Forelimb muscle (tissue), 1 donor: ENCODE data around the gene PLAAT2. TPM values are rescaled to one million over a fixed set of nuclear protein-coding genes. Genes with fewer than 3 reads are reported as not detected.
"Not testable (repeated sequence)": the region's sequence is repeated elsewhere in the genome, so short reads cannot be mapped to it uniquely, and the experiment has no call there.

ENCODE experiments used
- DNase-seq: peaks from one replicate; pipeline ENCODE4 v3.0.0-alpha.2; 2013; ENCODE audit warnings: low read depth
- polyA plus RNA-seq: library from polyadenylated mRNA; unstranded; fragments of 120-200 nt; gene quantifications from one replicate; pipeline ENCODE4 v1.2.1, GENCODE V29; 2013; ENCODE audit not compliant: insufficient read length

The PLAAT2 gene
- polyA plus RNA-seq, 1 donor, result not detected

- not testable (repeated sequence) for DNase-seq
These were observed 15.7 kb upstream of the PLAAT2 start for GRCh38 chr11:63578882-63579281.

DNA sequence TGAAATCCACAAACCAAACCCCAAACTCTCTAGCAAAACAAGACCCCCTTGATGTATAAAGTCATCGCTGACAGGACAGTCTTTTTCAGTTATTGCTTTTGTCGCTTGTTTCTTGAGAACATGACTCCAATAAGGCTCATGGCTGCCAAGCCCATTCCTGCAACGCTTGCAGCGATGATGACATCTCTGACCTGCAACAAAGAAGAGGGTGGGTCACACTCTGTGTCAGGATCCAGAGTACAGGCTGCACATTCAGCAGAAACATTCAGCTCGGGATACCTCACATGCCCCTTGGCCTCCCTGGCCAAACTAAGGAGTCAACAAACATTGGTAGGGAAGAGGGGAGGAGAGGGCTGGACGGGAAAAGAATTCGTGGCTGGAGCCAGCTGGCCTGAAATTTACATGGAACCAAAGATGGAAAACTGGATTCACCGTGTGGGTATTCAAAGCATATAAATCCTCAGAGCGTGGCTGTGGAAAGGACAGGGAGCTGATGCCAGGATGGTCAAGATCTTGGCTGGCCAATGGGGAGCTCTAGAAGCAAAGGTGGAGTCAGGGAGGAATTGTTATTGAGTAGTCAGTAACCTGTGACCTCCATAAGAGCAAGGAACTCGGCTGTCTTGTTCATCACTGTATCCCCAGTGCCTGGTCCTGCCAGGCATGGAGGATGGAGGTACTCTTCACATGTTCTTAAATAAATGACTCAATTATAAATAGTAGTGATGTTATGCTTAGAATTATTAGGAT is 11.8 kb upstream of the PLAAT2 start:
- no peak for DNase-seq

GRCh38 chr11:63573881-63574855 is 11.0 kb upstream of the PLAAT2 start:
- peak; percentile 56 for DNase-seq

GRCh38 chr11:63572026-63572688 is 9.0 kb upstream of the PLAAT2 start:
- DNase-seq, result no peak

- no peak for DNase-seq
These were observed 6.4 kb upstream of the PLAAT2 start for GRCh38 chr11:63569570-63569969.

DNA sequence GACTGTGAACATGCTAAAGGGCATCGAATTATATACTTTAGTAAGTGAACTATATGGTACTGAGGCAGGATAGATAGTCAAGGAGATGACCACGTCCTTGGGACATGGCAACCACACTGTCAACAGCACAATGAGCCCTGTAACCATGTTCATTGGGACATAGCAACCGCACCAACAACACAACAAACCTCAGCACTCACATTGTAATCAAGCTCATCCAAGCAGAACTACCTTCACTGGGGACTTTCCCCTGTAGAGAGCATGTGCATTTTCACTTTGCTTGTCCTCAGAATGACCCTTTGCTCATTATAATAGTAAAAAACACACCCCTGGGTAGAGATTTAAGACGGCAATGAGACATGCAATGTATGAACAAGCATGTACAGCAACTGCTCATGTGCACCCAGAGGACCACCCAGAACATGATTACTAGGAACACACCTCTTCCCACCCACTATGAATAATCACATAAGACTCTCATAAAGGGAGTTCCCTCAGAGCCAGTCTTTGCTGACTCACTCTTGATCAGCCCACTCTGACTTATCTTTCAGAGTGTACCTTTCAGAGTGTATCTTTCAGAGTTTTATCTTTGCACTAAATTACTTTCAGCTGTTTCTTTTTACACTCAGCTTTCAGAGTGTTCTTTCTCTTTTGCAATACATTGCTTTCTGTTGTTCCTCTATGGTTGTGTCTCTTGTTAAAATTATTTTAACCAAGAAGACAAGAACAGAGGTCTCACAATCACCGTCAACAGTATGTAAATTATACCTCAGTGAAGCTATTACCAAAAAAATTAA is 4.1 kb upstream of the PLAAT2 start:
- DNase-seq, result peak; percentile 28

GRCh38 chr11:63564784-63565350 is 1.7 kb upstream of the PLAAT2 start:
- DNase-seq, result no peak

DNA sequence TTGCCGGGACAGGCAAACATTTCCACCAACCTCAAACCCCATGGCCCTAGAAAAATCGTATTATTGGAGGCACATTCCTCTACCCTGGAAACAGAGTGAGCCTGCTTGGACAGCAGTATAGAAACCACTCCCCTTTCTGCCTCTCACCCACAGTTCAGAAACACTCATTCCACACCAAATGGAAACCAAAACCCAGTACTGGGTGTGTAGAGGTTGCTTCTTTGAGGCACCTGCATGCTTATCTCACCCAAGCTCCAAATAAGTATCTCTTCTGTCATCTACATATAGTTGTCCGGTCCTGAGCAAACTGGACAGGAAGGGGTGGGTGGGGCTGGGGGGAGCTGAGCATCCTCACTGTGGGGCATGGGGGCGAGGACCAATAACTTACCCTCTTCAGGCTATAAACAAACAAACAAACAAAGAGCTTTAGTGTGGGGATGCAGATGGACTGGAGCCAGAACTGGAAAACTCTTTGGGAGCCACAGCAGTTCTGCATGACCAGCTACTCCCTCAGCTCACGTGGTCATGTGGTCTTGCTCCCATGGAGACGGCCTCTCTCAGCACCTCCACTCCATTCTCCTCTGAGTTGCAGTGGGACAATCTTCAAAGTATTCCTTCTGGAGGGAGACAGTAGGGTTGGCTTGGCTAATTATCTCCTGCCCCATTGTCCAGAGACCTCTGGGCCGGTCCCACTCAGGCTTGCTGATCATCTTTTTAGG is 1.0 kb upstream of the PLAAT2 start:
- no peak for DNase-seq

- DNase-seq, result no peak
These were observed 2.5 kb downstream of the PLAAT2 start for GRCh38 chr11:63560506-63561180.

DNA sequence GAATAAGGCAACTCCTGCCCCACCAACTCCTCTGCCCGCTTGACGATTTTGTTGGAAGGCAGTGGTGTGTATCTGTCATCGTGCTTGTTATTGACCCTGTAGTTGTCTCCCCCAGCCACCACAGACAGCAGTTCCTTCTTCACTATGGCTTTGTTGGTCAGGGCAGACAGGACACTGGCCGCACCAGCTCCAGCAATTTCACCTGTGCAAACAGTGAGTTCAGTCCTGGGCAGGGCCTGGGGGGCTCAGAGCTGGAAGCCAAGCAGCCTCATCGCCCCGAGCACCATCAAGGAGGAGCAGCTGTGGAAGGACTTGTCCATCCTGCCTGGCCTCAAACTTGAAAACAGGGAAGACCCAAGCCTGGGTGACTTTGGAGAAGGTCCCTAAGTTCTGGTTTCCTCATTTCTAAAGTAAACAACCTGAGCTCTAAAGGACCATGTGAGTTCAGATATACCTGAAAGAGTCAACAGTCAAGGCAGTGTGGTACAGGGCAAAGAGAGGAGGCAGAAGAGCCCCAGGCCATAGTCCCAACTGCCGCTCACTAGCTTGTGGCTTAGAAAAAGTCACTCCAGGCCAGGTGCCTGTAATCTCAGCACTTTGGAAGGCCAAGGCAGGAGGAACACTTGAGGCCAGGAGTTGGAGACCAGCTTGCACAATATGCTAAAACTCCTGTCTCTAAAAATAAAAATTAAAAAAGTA is 4.6 kb downstream of the PLAAT2 start:
- no peak for DNase-seq

- DNase-seq, result no peak
These were observed 5.6 kb downstream of the PLAAT2 start for GRCh38 chr11:63557570-63557969.

DNA sequence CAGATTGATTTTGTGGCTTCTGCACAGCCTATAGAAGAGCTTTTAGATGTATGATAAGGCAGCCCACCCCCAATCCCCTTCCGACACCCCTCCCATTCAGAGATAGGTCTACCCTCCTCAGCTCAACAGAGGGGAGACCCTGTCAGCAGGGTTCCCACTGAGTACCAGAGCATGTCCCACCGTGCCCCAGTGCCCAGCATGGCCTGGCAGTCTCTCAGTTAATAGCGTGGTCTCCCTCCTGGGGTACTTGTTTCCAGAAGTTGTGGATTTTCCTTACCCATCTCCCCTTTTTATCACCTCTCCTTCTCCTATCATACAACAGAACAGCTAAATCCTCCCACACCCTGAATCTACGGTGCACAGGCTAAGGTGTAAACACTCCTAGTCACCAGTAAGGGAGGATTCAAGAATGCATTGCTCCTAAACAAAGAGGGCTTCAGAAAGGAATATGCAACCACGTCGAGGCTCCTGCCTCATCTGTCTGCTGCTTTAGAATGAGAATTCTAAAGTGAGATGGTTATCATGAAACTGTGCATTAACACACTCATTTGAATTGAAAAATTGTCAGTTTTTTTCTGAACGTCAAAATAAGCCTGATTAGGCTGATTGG is 6.7 kb downstream of the PLAAT2 start:
- no peak for DNase-seq

GRCh38 chr11:63554877-63555223 is 8.3 kb downstream of the PLAAT2 start:
- no peak for DNase-seq

- DNase-seq, result no peak
These were observed 9.4 kb downstream of the PLAAT2 start for GRCh38 chr11:63553759-63554158.

- no peak for DNase-seq
These were observed 10.3 kb downstream of the PLAAT2 start for GRCh38 chr11:63552921-63553320.

DNA sequence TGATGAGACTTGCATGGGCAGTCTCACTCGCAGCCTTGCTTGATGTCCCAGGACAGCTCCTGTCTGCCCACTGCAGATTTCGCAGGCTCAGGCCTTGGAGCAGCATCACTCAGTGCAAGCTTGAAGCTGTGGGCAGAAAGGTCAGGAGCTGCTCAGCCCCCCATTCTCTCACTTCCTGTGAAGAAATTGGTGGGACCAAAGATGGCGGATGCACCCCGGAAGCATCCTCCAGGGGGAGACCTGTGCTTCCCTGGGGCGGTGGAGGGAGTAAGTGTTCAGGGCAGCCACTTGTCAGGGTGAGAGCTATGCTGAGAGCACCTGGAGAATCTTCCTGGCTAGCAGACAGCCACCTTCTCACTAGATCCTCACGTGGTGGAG is 11.3 kb downstream of the PLAAT2 start:
- DNase-seq, result no peak

GRCh38 chr11:63551091-63551888 is 11.9 kb downstream of the PLAAT2 start:
- DNase-seq, result no peak

- not testable (repeated sequence) for DNase-seq
These were observed 13.0 kb downstream of the PLAAT2 start for GRCh38 chr11:63550156-63550700.
